Measurements from ENCODE around the gene SPHKAP.

SPHKAP gene

DNA sequence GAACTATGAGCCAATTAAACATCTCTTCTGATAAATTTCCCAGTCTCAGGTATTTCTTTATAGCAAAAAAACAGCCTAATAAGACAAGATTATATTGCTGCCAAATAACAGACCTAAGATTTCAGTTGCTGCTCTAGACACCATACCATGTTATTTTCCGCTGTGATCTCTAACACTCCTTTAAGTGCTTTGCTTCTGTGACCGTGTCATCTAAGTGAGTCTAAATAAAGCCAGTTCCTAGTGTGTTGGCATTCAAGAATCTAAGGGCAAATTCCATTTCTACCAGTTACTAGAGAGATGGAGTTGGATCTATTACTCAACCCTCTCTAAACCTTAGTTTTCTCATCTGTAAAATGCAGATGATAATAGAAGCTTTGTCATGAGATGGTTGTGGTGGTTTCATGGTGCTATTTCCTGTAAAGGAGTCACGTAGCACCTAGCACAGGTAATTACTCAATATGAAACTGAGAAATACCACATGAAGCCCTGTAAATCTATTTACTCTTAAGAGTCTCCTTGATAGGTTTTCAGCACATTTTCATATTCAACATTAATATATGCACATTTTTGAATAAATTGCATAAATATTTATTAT is 40.5 kb downstream of the SPHKAP start:
- Histone ChIP-seq H3K4me1 (ENCODE audit: control insufficient read depth in 1 of 2, insufficient read depth in 2 of 2, low read length in 2 of 2) (no peaks in the 10 kb centered on the region), H3K27ac (ENCODE audit: low read depth, low read length) (no peak overlapping the region), H3K27me3 (ENCODE audit: control insufficient read depth in 1 of 2, insufficient read depth in 2 of 2, low read length in 2 of 2) (no peaks in the 10 kb centered on the region), H3K9me3 (ENCODE audit: control insufficient read depth in 1 of 2, low read length in 2 of 2) (no peaks in the 10 kb centered on the region), H3K36me3 (ENCODE audit: control insufficient read depth in 1 of 2, insufficient read depth in 2 of 2, low read length in 2 of 2) (no peaks in the 10 kb centered on the region), H3K9ac (ENCODE audit: low read depth in 1 of 2, low read length in 2 of 2) (no peak overlapping the region), H3K4me3 (ENCODE audit: low read depth in 1 of 2, low read length in 2 of 2) (no peak overlapping the region)

DNA sequence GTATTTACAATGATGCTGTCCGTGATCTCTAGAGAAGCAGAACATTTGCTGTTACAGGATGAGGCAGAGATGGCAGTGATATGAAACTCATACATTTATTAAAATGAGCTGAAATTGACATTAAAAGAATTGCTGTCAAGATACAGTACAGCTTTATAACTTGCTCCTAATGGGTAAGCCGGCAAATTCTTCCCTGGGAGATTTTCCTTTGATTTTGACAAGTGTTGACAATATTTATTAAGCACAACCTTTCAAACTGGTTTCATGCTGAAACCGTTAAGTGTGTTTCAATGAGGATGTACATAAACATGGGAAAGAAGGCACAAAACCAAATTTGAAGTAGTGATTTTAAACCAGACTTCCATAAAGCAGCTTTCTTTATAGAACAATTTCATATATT is 45.5 kb downstream of the SPHKAP start:
- Histone ChIP-seq H3K36me3 (ENCODE audit: control insufficient read depth in 1 of 2, insufficient read depth in 2 of 2, low read length in 2 of 2) (no peaks in the 10 kb centered on the region), H3K4me3 (ENCODE audit: low read depth in 1 of 2, low read length in 2 of 2) (no peak overlapping the region), H3K27me3 (ENCODE audit: control insufficient read depth in 1 of 2, insufficient read depth in 2 of 2, low read length in 2 of 2) (no peaks in the 10 kb centered on the region), H3K4me1 (ENCODE audit: control insufficient read depth in 1 of 2, insufficient read depth in 2 of 2, low read length in 2 of 2) (no peaks in the 10 kb centered on the region), H3K27ac (ENCODE audit: low read depth, low read length) (no peak overlapping the region), H3K9ac (ENCODE audit: low read depth in 1 of 2, low read length in 2 of 2) (no peak overlapping the region), H3K9me3 (ENCODE audit: control insufficient read depth in 1 of 2, low read length in 2 of 2) (no peaks in the 10 kb centered on the region)

DNA sequence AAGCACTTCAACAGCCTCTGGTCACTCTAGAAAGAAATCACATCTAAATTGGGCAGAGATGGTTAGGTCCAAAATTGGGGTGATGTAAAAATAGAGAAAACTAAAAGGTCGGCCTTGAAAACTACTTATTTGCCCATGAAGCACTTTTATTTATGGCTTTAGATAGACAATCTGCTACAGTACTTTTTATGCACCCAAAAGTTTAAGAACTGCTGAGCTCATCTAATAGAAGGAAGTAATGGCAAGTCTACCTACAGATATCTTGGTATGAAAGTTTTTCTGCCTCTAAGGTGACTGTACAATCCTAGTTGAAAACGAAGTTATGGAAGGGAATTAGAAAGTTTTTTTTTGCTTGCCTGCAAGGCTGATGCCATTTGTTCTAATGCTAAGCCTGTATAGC is 46.2 kb downstream of the SPHKAP start:
- no peak overlapping the region for H3K9ac ChIP-seq (ENCODE audit: low read depth in 1 of 2, low read length in 2 of 2)
- no peaks in the 10 kb centered on the region for H3K4me1 ChIP-seq (ENCODE audit: control insufficient read depth in 1 of 2, insufficient read depth in 2 of 2, low read length in 2 of 2)
- H3K36me3 ChIP-seq (ENCODE audit: control insufficient read depth in 1 of 2, insufficient read depth in 2 of 2, low read length in 2 of 2): no peaks in the 10 kb centered on the region
- no peaks in the 10 kb centered on the region for H3K9me3 ChIP-seq (ENCODE audit: control insufficient read depth in 1 of 2, low read length in 2 of 2)
- H3K27ac ChIP-seq (ENCODE audit: low read depth, low read length): no peak overlapping the region
- no peaks in the 10 kb centered on the region for H3K27me3 ChIP-seq (ENCODE audit: control insufficient read depth in 1 of 2, insufficient read depth in 2 of 2, low read length in 2 of 2)
- H3K4me3 ChIP-seq (ENCODE audit: low read depth in 1 of 2, low read length in 2 of 2): no peak overlapping the region

DNA sequence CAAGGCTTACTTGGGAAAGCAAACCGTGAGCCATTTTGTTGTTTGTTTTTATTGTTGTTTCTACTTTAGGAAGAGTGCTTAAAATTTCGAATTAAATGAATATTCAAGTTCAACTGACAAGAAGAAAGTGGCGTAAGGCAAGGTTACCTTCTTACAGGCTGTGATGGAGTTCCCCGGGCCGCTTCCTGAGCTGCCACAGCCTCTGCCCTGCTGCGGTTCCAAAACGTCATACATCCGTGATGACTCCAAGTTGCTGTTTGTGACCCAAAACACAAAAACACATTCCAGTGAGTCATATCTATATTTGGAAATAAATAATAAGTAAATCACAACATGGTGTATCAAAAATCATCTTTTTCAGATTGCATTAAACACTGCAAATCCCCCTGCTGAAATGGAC is 49.7 kb downstream of the SPHKAP start:
- Histone ChIP-seq H3K4me1 (ENCODE audit: control insufficient read depth in 1 of 2, insufficient read depth in 2 of 2, low read length in 2 of 2) (no peaks in the 10 kb centered on the region), H3K36me3 (ENCODE audit: control insufficient read depth in 1 of 2, insufficient read depth in 2 of 2, low read length in 2 of 2) (no peaks in the 10 kb centered on the region), H3K27me3 (ENCODE audit: control insufficient read depth in 1 of 2, insufficient read depth in 2 of 2, low read length in 2 of 2) (no peaks in the 10 kb centered on the region), H3K9me3 (ENCODE audit: control insufficient read depth in 1 of 2, low read length in 2 of 2) (no peaks in the 10 kb centered on the region), H3K4me3 (ENCODE audit: low read depth in 1 of 2, low read length in 2 of 2) (no peak overlapping the region), H3K9ac (ENCODE audit: low read depth in 1 of 2, low read length in 2 of 2) (no peak overlapping the region), H3K27ac (ENCODE audit: low read depth, low read length) (no peak overlapping the region)

DNA sequence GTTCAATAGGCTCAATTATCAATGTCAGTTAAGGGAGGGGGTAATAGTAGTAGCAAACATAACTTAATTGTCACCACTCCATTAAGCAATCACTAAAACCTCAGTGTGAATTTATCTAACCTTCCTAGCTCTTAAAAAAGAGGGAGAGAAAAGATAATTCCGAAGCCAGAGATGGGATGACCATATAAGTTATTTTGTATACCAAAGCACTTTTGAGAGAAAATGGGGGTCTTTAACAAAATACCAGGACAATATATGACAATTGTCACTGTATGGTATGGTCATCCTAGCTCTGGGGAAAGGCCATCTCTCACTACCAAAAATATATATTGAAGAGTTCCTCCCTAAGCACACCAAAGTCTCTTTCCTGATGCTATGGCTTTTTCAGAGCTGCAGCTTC is 55.1 kb downstream of the SPHKAP start:
- H3K27me3 ChIP-seq (ENCODE audit: control insufficient read depth in 1 of 2, insufficient read depth in 2 of 2, low read length in 2 of 2): no peaks in the 10 kb centered on the region
- H3K36me3 ChIP-seq (ENCODE audit: control insufficient read depth in 1 of 2, insufficient read depth in 2 of 2, low read length in 2 of 2): no peaks in the 10 kb centered on the region
- no peak overlapping the region for H3K4me3 ChIP-seq (ENCODE audit: low read depth in 1 of 2, low read length in 2 of 2)
- H3K9ac ChIP-seq (ENCODE audit: low read depth in 1 of 2, low read length in 2 of 2): no peak overlapping the region
- H3K27ac ChIP-seq (ENCODE audit: low read depth, low read length): no peak overlapping the region
- H3K9me3 ChIP-seq (ENCODE audit: control insufficient read depth in 1 of 2, low read length in 2 of 2): no peaks in the 10 kb centered on the region
- H3K4me1 ChIP-seq (ENCODE audit: control insufficient read depth in 1 of 2, insufficient read depth in 2 of 2, low read length in 2 of 2): no peaks in the 10 kb centered on the region

DNA sequence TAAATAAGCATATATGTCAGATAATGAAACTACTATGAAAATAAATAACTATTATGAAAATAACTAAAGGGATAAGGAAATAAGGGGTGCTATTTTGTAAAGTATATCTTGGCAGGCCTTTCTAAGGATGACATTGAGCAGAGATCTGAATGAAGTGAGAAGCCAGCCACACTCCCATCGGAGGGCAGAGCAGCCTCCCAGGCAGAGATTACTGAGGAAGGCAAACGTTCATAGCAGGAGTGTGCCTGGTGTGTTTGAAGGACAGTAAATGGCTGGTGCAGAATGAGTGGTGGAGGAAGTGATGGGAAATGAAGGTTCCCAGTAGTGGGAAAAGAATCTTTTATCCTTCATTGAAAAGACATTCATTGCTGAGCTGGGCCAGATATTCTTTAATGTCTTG is 62.5 kb downstream of the SPHKAP start:
- H3K9ac ChIP-seq (ENCODE audit: low read depth in 1 of 2, low read length in 2 of 2): no peak overlapping the region
- no peaks in the 10 kb centered on the region for H3K4me1 ChIP-seq (ENCODE audit: control insufficient read depth in 1 of 2, insufficient read depth in 2 of 2, low read length in 2 of 2)
- no peaks in the 10 kb centered on the region for H3K36me3 ChIP-seq (ENCODE audit: control insufficient read depth in 1 of 2, insufficient read depth in 2 of 2, low read length in 2 of 2)
- no peak overlapping the region for H3K4me3 ChIP-seq (ENCODE audit: low read depth in 1 of 2, low read length in 2 of 2)
- no peaks in the 10 kb centered on the region for H3K27me3 ChIP-seq (ENCODE audit: control insufficient read depth in 1 of 2, insufficient read depth in 2 of 2, low read length in 2 of 2)
- no peaks in the 10 kb centered on the region for H3K9me3 ChIP-seq (ENCODE audit: control insufficient read depth in 1 of 2, low read length in 2 of 2)
- H3K27ac ChIP-seq (ENCODE audit: low read depth, low read length): no peak overlapping the region

DNA sequence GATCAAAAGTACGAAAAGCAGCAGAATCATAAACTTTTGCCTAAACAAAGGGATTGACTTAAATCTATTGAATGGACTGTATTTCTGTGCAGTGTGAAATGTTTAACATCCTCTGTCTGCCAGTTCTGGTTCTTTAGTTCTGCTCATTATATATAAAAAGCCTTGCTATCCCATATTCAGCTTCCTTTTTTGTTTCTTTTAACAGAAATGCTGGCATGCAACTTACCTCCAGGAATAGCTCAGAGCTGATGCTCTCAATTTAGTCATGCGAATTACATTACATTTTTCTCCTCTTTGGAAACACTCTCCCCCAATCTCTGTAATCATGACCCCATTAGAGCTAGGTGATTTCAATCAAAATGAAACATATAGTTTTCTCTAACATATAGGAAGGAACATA is 73.6 kb downstream of the SPHKAP start:
- Histone ChIP-seq H3K9ac (ENCODE audit: low read depth in 1 of 2, low read length in 2 of 2) (no peak overlapping the region), H3K36me3 (ENCODE audit: control insufficient read depth in 1 of 2, insufficient read depth in 2 of 2, low read length in 2 of 2) (no peaks in the 10 kb centered on the region)

DNA sequence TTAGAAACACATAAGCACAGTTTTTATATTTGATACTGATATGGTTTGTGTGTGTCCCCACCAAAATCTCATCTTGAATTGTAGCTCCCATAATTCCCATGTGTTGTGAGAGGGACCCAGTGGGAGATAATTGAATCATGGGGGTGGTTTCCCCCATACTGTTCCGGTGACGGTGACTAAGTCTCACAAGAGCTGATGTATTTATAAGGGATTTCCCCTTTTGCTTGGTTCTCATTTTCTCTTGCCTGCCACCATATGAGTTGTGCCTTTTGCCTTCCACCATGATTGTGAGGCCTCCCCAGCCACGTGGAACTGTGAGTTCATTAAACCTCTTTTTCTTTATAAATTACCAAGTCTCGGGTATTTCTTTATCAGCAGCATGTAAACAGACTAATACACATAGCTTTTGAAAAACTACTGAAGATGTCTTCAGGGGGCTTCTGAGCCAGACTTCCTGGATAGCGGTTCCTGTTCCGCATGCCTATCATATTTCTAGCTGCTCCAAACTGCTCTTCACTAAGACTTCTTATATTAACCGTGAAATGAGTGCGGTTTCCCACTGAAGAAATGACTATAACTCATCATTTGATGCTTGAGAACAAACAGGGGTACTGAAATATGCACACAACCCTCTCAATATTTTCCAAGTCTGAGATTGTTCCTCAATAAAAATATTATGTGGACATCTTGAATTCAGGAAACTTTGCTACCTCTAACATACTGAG is 75.8 kb downstream of the SPHKAP start:
- H3K27ac ChIP-seq (ENCODE audit: low read depth, low read length): no peak overlapping the region
- no peaks in the 10 kb centered on the region for H3K36me3 ChIP-seq (ENCODE audit: control insufficient read depth in 1 of 2, insufficient read depth in 2 of 2, low read length in 2 of 2)
- H3K27me3 ChIP-seq (ENCODE audit: control insufficient read depth in 1 of 2, insufficient read depth in 2 of 2, low read length in 2 of 2): no peaks in the 10 kb centered on the region
- no peak overlapping the region for H3K4me3 ChIP-seq (ENCODE audit: low read depth in 1 of 2, low read length in 2 of 2)
- H3K9ac ChIP-seq (ENCODE audit: low read depth in 1 of 2, low read length in 2 of 2): no peak overlapping the region
- no peaks in the 10 kb centered on the region for H3K4me1 ChIP-seq (ENCODE audit: control insufficient read depth in 1 of 2, insufficient read depth in 2 of 2, low read length in 2 of 2)
- H3K9me3 ChIP-seq (ENCODE audit: control insufficient read depth in 1 of 2, low read length in 2 of 2): no peaks in the 10 kb centered on the region

More for the DNA sequence above, 73.6 kb downstream of the SPHKAP start:
- no peak overlapping the region for H3K27ac ChIP-seq (ENCODE audit: low read depth, low read length)
- H3K4me1 ChIP-seq (ENCODE audit: control insufficient read depth in 1 of 2, insufficient read depth in 2 of 2, low read length in 2 of 2): no peaks in the 10 kb centered on the region
- H3K27me3 ChIP-seq (ENCODE audit: control insufficient read depth in 1 of 2, insufficient read depth in 2 of 2, low read length in 2 of 2): no peaks in the 10 kb centered on the region
- H3K4me3 ChIP-seq (ENCODE audit: low read depth in 1 of 2, low read length in 2 of 2): no peak overlapping the region
- H3K9me3 ChIP-seq (ENCODE audit: control insufficient read depth in 1 of 2, low read length in 2 of 2): no peaks in the 10 kb centered on the region

DNA sequence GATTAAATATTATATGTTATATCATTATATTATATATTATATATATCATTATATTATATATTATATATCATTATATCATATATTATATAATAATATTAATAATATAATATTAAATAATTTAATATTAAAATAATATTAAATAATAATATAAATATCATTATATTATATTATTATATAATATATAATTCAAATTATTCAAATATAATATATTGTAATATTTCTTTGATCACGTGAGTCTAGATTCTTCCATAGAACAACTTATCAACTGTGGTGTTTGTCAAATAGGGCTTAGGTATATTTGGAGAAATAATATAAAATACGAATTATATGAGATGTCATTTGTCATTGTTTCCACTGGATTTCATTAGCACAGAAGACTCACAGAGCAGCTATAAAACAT is 77.3 kb downstream of the SPHKAP start:
- Histone ChIP-seq H3K9me3 (ENCODE audit: control insufficient read depth in 1 of 2, low read length in 2 of 2) (no peaks in the 10 kb centered on the region), H3K4me3 (ENCODE audit: low read depth in 1 of 2, low read length in 2 of 2) (no peak overlapping the region), H3K27ac (ENCODE audit: low read depth, low read length) (no peak overlapping the region), H3K27me3 (ENCODE audit: control insufficient read depth in 1 of 2, insufficient read depth in 2 of 2, low read length in 2 of 2) (no peaks in the 10 kb centered on the region), H3K36me3 (ENCODE audit: control insufficient read depth in 1 of 2, insufficient read depth in 2 of 2, low read length in 2 of 2) (no peaks in the 10 kb centered on the region), H3K4me1 (ENCODE audit: control insufficient read depth in 1 of 2, insufficient read depth in 2 of 2, low read length in 2 of 2) (no peaks in the 10 kb centered on the region), H3K9ac (ENCODE audit: low read depth in 1 of 2, low read length in 2 of 2) (no peak overlapping the region)

DNA sequence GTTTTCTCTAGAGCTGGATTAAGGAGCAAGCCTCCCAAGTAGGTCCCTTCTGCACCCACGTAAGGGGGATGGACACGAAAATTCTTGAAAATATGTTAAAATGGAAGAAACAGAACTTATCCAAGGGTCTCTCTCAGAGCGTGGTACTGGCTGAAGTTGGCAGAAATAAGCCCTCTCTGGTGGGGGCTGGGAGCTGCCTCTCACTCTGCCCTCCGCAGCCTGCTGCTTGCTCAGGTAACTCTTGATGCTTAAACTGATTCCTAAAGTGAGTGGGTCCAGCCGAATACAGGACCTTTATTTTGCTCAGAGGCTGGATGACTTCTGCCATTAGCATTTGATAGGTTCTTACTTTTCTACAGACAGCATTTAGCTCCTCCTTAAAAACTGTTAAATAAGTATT is 78.1 kb downstream of the SPHKAP start:
- no peaks in the 10 kb centered on the region for H3K27me3 ChIP-seq (ENCODE audit: control insufficient read depth in 1 of 2, insufficient read depth in 2 of 2, low read length in 2 of 2)
- no peak overlapping the region for H3K27ac ChIP-seq (ENCODE audit: low read depth, low read length)
- H3K4me3 ChIP-seq (ENCODE audit: low read depth in 1 of 2, low read length in 2 of 2): no peak overlapping the region
- no peaks in the 10 kb centered on the region for H3K36me3 ChIP-seq (ENCODE audit: control insufficient read depth in 1 of 2, insufficient read depth in 2 of 2, low read length in 2 of 2)
- no peak overlapping the region for H3K9ac ChIP-seq (ENCODE audit: low read depth in 1 of 2, low read length in 2 of 2)
- H3K4me1 ChIP-seq (ENCODE audit: control insufficient read depth in 1 of 2, insufficient read depth in 2 of 2, low read length in 2 of 2): no peaks in the 10 kb centered on the region
- H3K9me3 ChIP-seq (ENCODE audit: control insufficient read depth in 1 of 2, low read length in 2 of 2): no peaks in the 10 kb centered on the region
